Effector CD8-positive, alpha-beta T cell (primary cell): ENCODE data around the gene TSC2.

Source experiments
- DNase-seq: peaks from one replicate; lab custom pipeline; 2025; lab: John Stamatoyannopoulos, UW
- total RNA-seq, 4 experiments: gene quantifications; one replicate each; lab custom pipeline; 2026; lab: John Stamatoyannopoulos, UW

TSC2 gene
- 124 to 209 (median 173) reads per million in 4 experiments for total RNA-seq

GRCh38 chr16:2047330-2048115 is at the start of gene TSC2, which contains the start of gene NTHL1:
TSS of gene TSC2 (plus strand) at chr16:2047985. CDS start at chr16:2048616, 631 bp downstream.
TSS of gene NTHL1 (minus strand) at chr16:2047834. CDS start at chr16:2047823, 11 bp downstream.
- peak; percentile 89 for DNase-seq

GRCh38 chr16:1998360-1998835 is 49.4 kb upstream of the TSC2 start:
- DNase-seq: no peak

- no peak for DNase-seq
Measured at GRCh38 chr16:1998852-1999801, 48.7 kb upstream of the TSC2 start.

- DNase-seq: no peak
Measured at GRCh38 chr16:1999866-2000514, 47.8 kb upstream of the TSC2 start.

- no peak for DNase-seq
Measured at GRCh38 chr16:2001035-2001434, 46.8 kb upstream of the TSC2 start.

- DNase-seq: no peak
Measured at GRCh38 chr16:2001456-2002355, 46.1 kb upstream of the TSC2 start.

GRCh38 chr16:2002406-2003230 is 45.2 kb upstream of the TSC2 start:
- DNase-seq: no peak

- DNase-seq: no peak
Measured at GRCh38 chr16:2003231-2003826, 44.5 kb upstream of the TSC2 start.

- peak; percentile 72 for DNase-seq
Measured at GRCh38 chr16:2003827-2004641, 43.8 kb upstream of the TSC2 start.

GRCh38 chr16:2004795-2005517 is 42.8 kb upstream of the TSC2 start:
- no peak for DNase-seq

- no peak for DNase-seq
Measured at GRCh38 chr16:2005646-2006045, 42.1 kb upstream of the TSC2 start.

- DNase-seq: no peak
Measured at GRCh38 chr16:2006317-2006716, 41.5 kb upstream of the TSC2 start.

- DNase-seq: no peak
Measured at GRCh38 chr16:2007081-2007836, 40.5 kb upstream of the TSC2 start.

GRCh38 chr16:2008009-2008526 is 39.7 kb upstream of the TSC2 start:
- no peak for DNase-seq

- DNase-seq: peak; percentile 21
Measured at GRCh38 chr16:2008631-2009163, 39.1 kb upstream of the TSC2 start.

- DNase-seq: no peak
Measured at GRCh38 chr16:2009164-2009711, 38.5 kb upstream of the TSC2 start.
